Osteocyte (in vitro differentiated cells): ENCODE data around the gene DHX8. TPM values are rescaled to one million over a fixed set of nuclear protein-coding genes. Genes with fewer than 3 reads are reported as not detected.
"Not testable (repeated sequence)": the region's sequence is repeated elsewhere in the genome, so short reads cannot be mapped to it uniquely, and the experiment has no call there.

Source experiments
- DNase-seq: peaks from one replicate; pipeline ENCODE4 v3.0.0; 2021; ENCODE audit warnings: mixed read lengths; ENCODE audit not compliant: unreplicated experiment; ENCODE audit errors: extremely low spot score
- H3K27ac Mint-ChIP-seq: one replicate; pipeline ENCODE4 v1.8.0; 2021; ENCODE audit warnings: mild to moderate bottlenecking, mixed read lengths; ENCODE audit not compliant: unreplicated experiment
- H3K27me3 Mint-ChIP-seq: one replicate; pipeline ENCODE4 v1.8.0; 2021; ENCODE audit warnings: mixed read lengths; ENCODE audit not compliant: unreplicated experiment
- H3K36me3 Mint-ChIP-seq: one replicate; pipeline ENCODE4 v1.8.0; 2021; ENCODE audit warnings: mixed read lengths; ENCODE audit not compliant: unreplicated experiment
- H3K4me1 Mint-ChIP-seq: one replicate; pipeline ENCODE4 v1.8.0; 2021; ENCODE audit warnings: mixed read lengths; ENCODE audit not compliant: unreplicated experiment
- H3K4me3 Mint-ChIP-seq: one replicate; pipeline ENCODE4 v1.8.0; 2021; ENCODE audit warnings: mild to moderate bottlenecking, moderate library complexity, mixed read lengths; ENCODE audit not compliant: unreplicated experiment
- H3K9me3 Mint-ChIP-seq: one replicate; pipeline ENCODE4 v1.8.0; 2021; ENCODE audit warnings: mixed read lengths; ENCODE audit not compliant: unreplicated experiment
- CTCF ChIP-seq: fragments of 200-600 bp; sonication (generic); IDR thresholded peaks from 2 replicates; pipeline ENCODE4 v1.5.0; 2021; ENCODE audit warnings: antibody characterized with exemption, mild to moderate bottlenecking, moderate library complexity
- total RNA-seq: library from RNA; stranded (reverse); gene quantifications from 2 replicates; pipeline ENCODE4 v1.2.1, GENCODE V29; 2021

DHX8 gene
- total RNA-seq, 1 donor from 2014 or later, result 70.7 TPM

DNA sequence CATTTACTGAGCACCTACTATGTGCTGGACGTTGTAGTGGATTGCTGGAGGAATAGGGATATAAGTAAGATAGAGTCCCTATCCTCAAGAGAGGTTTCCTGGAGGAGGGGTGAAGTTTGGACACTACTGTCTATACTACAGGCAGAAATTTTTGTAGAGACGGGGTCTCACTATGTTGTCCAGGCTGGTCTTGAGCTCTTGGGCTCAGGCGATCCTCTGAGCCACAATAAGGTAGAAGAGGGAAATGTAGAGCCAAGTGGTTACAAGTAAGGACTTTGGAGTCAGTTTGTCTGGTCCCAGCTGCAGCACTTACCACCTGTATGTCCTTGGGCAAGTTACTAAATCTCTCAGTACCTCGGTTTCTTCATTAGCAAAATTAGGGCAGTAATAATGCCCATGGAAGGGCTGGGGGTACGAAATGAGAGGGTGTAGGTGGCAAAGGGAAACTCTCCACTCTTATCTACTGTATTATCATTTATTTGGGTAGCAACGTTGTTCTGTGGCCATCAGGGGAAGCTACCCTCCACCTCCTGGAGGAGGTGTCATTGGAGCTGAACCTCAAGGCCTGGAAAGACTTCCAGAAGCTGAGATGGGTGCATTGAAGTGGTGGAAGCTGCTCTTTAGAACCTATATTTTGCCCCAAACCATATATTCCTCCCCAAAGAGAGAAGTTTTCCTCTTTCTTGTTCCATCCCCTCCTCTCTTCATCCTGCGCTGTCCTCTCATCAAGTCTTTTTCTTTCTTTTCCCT is 34.9 kb upstream of the DHX8 start:
- Mint-ChIP-seq H3K27ac (no peak overlapping the region), H3K9me3 (no peaks in the 10 kb centered on the region), H3K27me3 (peaks cover 7% of the 10 kb centered on the region), H3K36me3 (no peaks in the 10 kb centered on the region), H3K4me1 (peaks cover 11% of the 10 kb centered on the region), H3K4me3 (no peak overlapping the region)
- DNase-seq, result no peak
- TF ChIP-seq CTCF, result no peak

GRCh38 chr17:43449470-43450248 is 34.1 kb upstream of the DHX8 start:
- H3K27ac Mint-ChIP-seq, result no peak overlapping the region
- H3K4me1 Mint-ChIP-seq, result peaks cover 4% of the 10 kb centered on the region
- H3K27me3 Mint-ChIP-seq, result peaks cover 7% of the 10 kb centered on the region
- H3K4me3 Mint-ChIP-seq, result no peak overlapping the region
- no peaks in the 10 kb centered on the region for H3K9me3 Mint-ChIP-seq
- TF ChIP-seq CTCF, result no peak
- no peaks in the 10 kb centered on the region for H3K36me3 Mint-ChIP-seq
- DNase-seq, result no peak

DNA sequence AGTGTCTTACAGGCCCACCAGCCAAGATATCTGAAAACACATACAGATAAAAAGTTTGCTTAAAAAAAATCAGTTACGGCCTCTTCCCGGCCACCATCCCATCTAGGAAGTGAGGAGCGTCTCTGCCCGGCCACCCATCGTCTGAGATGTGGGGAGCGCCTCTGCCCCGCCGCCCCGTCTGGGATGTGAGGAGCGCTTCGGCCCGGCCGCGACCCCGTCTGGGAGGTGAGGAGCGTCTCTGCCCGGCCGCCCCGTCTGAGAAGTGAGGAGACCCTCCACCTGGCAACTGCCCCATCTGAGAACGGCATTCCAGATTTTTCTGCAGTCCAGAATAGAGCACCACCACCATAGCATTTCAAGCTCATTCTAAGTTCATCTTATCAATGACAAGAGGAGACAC is 33.0 kb upstream of the DHX8 start:
- H3K4me1 Mint-ChIP-seq, H3K27ac Mint-ChIP-seq, H3K36me3 Mint-ChIP-seq, DNase-seq, H3K4me3 Mint-ChIP-seq, H3K27me3 Mint-ChIP-seq, H3K9me3 Mint-ChIP-seq: not testable (repeated sequence)

DNA sequence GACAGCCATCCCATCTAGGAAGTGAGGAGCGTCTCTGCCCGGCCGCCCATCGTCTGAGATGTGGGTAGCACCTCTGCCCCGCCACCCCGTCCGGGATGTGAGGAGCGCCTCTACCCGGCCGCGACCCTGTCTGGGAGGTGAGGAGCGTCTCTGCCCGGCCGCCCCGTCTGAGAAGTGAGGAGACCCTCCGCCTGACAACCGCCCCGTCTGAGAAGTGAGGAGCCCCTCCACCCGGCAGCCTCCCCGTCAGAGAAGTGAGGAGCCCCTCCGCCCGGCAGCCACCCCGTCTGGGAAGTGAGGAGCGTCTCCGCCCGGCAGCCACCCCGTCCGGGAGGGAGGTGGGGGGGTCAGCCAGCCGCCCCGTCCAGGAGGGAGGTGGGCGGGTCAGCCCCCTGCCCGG is 32.0 kb upstream of the DHX8 start:
- not testable (repeated sequence) for H3K9me3 Mint-ChIP-seq, H3K36me3 Mint-ChIP-seq, DNase-seq, H3K27ac Mint-ChIP-seq, H3K4me3 Mint-ChIP-seq, H3K4me1 Mint-ChIP-seq, H3K27me3 Mint-ChIP-seq

DNA sequence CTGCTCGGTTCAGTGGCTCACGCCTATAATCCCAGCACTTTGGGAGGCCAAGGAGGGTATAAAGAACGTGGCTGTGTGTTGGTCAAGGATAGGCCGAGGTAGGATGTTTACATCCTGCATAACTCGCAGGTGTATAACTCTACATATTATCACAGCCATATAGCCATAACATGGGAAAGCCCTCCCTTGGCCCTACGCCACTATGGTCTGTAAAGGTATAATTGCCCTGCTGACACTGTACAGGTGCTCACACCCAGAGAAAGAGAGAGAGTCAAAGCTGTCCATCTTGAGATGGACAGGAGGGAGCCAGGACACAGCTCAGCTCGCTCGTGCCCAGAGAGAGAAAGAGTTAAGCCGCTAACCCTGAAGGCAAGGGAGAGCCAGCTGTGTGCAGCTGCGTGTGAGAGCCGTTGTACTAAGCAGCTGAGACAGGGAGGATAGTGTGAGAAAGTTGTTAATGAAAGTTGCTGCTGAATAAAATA is 30.4 kb upstream of the DHX8 start:
- Mint-ChIP-seq H3K36me3 (no peaks in the 10 kb centered on the region), H3K27me3 (peaks cover 7% of the 10 kb centered on the region), H3K4me1 (peaks cover 24% of the 10 kb centered on the region), H3K9me3 (no peaks in the 10 kb centered on the region), H3K27ac (no peak overlapping the region), H3K4me3 (no peak overlapping the region)
- no peak for TF ChIP-seq CTCF
- no peak for DNase-seq

DNA sequence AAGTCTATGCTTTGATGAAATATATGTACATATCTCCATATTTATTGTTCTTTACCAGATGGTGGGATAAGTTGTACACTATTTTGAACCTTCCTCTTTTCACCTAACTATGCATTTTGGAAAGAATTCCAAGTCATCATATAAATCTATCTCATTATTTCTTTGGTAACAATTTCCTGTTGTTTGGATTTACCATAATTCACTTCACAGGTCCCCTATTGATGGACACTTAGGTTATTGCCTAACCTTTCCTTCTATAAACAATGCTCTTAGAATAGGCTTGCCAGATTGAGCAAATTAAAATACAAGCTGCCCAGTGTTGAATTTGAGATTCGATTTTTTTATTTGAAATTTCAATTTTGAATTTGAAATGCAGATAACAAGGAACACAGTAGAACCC is 28.9 kb upstream of the DHX8 start:
- peaks cover 26% of the 10 kb centered on the region for H3K4me1 Mint-ChIP-seq

More for the DNA sequence above, 28.9 kb upstream of the DHX8 start:
- no peak for TF ChIP-seq CTCF
- no peak overlapping the region for H3K27ac Mint-ChIP-seq
- peaks cover 2% of the 10 kb centered on the region for H3K27me3 Mint-ChIP-seq
- no peak for DNase-seq
- no peak overlapping the region for H3K4me3 Mint-ChIP-seq
- H3K36me3 Mint-ChIP-seq, result no peaks in the 10 kb centered on the region
- H3K9me3 Mint-ChIP-seq, result no peaks in the 10 kb centered on the region
